ENCODE data around the gene OR2A25. TPM values are rescaled to one million over a fixed set of nuclear protein-coding genes. Genes with fewer than 3 reads are reported as not detected.

OR2A25 gene
- total and polyA plus RNA-seq, 2 experiments from 2014 or later, result not detected

GRCh38 chr7:144023171-144023827, 46.3 kb upstream of the OR2A25 start:
- Histone ChIP-seq H3K9me2 (replicated peaks; ENCODE audit: insufficient read depth) (no peaks in the 10 kb centered on the region), H3K27me3 (no peaks in the 10 kb centered on the region), H3K9me3 (ENCODE audit: low read depth) (no peaks in the 10 kb centered on the region), H3K79me2 (no peaks in the 10 kb centered on the region), H3K4me2 (no peak overlapping the region), H2AFZ (no peak overlapping the region), H3K36me3 (replicated peaks; ENCODE audit: insufficient read depth, low read depth) (no peaks in the 10 kb centered on the region), H4K20me1 (ENCODE audit: insufficient read depth, poor library complexity, severe bottlenecking) (no peaks in the 10 kb centered on the region), H3K4me3 (no peak overlapping the region), H3K4me1 (ENCODE audit: insufficient read depth) (peaks cover 12% of the 10 kb centered on the region), H3K27ac (no peak overlapping the region)
- DNase-seq (ENCODE audit: low spot score), result no peak
- WGBS (ENCODE audit: low lambda C conversion rate, missing lambda C conversion rate), result 92% methylated on average over 4 of the region's 4 CpGs
- TF ChIP-seq EZH2 (IDR thresholded peaks at IDR 0.05; ENCODE audit: borderline replicate concordance), result no peak
- no peak for TF ChIP-seq EZH2phosphoT487 (IDR thresholded peaks at IDR 0.05; ENCODE audit: low read depth, severe bottlenecking, unreplicated experiment)
- no peak for TF ChIP-seq CTCF (IDR thresholded peaks at IDR 0.05; ENCODE audit: poor library complexity)

GRCh38 chr7:144024213-144024612, 45.4 kb upstream of the OR2A25 start:
- Histone ChIP-seq H3K9me3 (ENCODE audit: low read depth) (no peaks in the 10 kb centered on the region), H3K4me2 (no peak overlapping the region), H4K20me1 (ENCODE audit: insufficient read depth, poor library complexity, severe bottlenecking) (no peaks in the 10 kb centered on the region), H3K27me3 (no peaks in the 10 kb centered on the region), H3K79me2 (no peaks in the 10 kb centered on the region), H3K4me1 (ENCODE audit: insufficient read depth) (peaks cover 10% of the 10 kb centered on the region), H3K27ac (no peak overlapping the region), H3K4me3 (no peak overlapping the region), H2AFZ (no peak overlapping the region), H3K36me3 (replicated peaks; ENCODE audit: insufficient read depth, low read depth) (no peaks in the 10 kb centered on the region), H3K9me2 (replicated peaks; ENCODE audit: insufficient read depth) (no peaks in the 10 kb centered on the region)
- no peak for DNase-seq (ENCODE audit: low spot score)
- WGBS (ENCODE audit: low lambda C conversion rate, missing lambda C conversion rate), result 91% methylated on average over 3 of the region's 3 CpGs
- TF ChIP-seq CTCF (IDR thresholded peaks at IDR 0.05; ENCODE audit: poor library complexity), result no peak
- no peak for TF ChIP-seq EZH2phosphoT487 (IDR thresholded peaks at IDR 0.05; ENCODE audit: low read depth, severe bottlenecking, unreplicated experiment)
- TF ChIP-seq EZH2 (IDR thresholded peaks at IDR 0.05; ENCODE audit: borderline replicate concordance), result no peak

DNA sequence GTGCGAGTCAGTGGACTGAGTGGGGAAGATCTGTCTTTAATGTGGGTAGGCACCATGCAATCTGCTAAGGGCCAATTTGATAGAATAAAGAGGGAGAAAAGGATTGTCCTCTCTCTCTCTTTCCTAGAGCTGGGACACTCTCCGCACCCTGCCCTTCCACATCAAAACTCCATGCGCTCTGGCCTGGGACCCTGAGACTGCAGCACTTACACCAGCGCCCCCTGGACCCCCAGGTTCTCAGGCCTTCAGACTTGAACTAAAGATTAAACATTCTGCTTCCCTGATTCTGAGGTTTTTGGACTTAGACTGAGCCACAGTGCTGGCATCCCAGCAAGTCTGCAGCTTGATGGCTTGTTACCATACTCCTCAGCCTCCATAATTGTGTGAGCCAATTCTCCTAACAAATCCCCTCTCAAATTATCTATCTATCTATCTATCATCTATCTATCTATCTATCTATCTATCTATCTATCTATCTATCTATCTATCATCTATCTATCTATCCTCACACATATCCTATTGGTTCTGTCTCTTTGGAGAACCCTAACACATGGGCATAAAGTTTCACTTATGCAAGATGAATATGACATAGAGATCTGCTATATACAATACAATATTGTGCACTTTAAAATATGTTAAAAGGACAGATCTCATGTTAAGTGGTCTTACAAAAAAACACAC, 43.3 kb upstream of the OR2A25 start:
- Histone ChIP-seq H3K4me2 (no peak overlapping the region), H3K27me3 (no peaks in the 10 kb centered on the region), H3K27ac (no peak overlapping the region), H3K4me3 (no peak overlapping the region), H3K36me3 (replicated peaks; ENCODE audit: insufficient read depth, low read depth) (no peaks in the 10 kb centered on the region), H3K9me2 (replicated peaks; ENCODE audit: insufficient read depth) (no peaks in the 10 kb centered on the region), H4K20me1 (ENCODE audit: insufficient read depth, poor library complexity, severe bottlenecking) (no peaks in the 10 kb centered on the region), H3K9me3 (ENCODE audit: low read depth) (no peaks in the 10 kb centered on the region), H3K4me1 (ENCODE audit: insufficient read depth) (peaks cover 16% of the 10 kb centered on the region), H2AFZ (no peak overlapping the region), H3K79me2 (no peaks in the 10 kb centered on the region)
- no peak for DNase-seq (ENCODE audit: low spot score)
- no peak for TF ChIP-seq CTCF (IDR thresholded peaks at IDR 0.05; ENCODE audit: poor library complexity)
- no peak for TF ChIP-seq EZH2phosphoT487 (IDR thresholded peaks at IDR 0.05; ENCODE audit: low read depth, severe bottlenecking, unreplicated experiment)
- no peak for TF ChIP-seq EZH2 (IDR thresholded peaks at IDR 0.05; ENCODE audit: borderline replicate concordance)
- 49% methylated on average over 4 of the region's 4 CpGs for WGBS (ENCODE audit: low lambda C conversion rate, missing lambda C conversion rate)
